Small intestine (tissue), 7 donors: ENCODE data around the gene DNAH8. TPM values are rescaled to one million over a fixed set of nuclear protein-coding genes. Genes with fewer than 3 reads are reported as not detected.

Experiments
- DNase-seq, 2 donors: peaks; one replicate each; pipeline versions ENCODE4 v3.0.0 to v3.0.0-alpha.2; 2013
- FAIRE-seq: peaks from 2 replicates; lab custom pipeline; 2012; peaks lifted over from hg19 to GRCh38; lab: Jason Lieb, UNC
- H3K27ac ChIP-seq, 3 donors: one replicate each; pipeline ENCODE4 v1.5.1; 2013; ENCODE audit warnings: low read length in 2 of 3, mild to moderate bottlenecking in 2 of 3, control low read depth in 1 of 3, inconsistent platforms in 1 of 3, low read depth in 1 of 3, moderate library complexity in 1 of 3
- H3K27me3 ChIP-seq, 3 donors: one replicate each; pipeline ENCODE4 v1.6.1; 2013; ENCODE audit warnings: low read length in 3 of 3, inconsistent platforms in 1 of 3; ENCODE audit not compliant: control insufficient read depth in 3 of 3, insufficient read depth in 3 of 3
- H3K36me3 ChIP-seq, 3 donors: one replicate each; pipeline ENCODE4 v1.6.1; 2013; ENCODE audit warnings: low read length in 3 of 3, inconsistent platforms in 1 of 3, low read depth in 1 of 3, mild to moderate bottlenecking in 1 of 3, moderate library complexity in 1 of 3; ENCODE audit not compliant: control insufficient read depth in 3 of 3, insufficient read depth in 2 of 3
- H3K4me1 ChIP-seq, 3 donors: one replicate each; pipeline ENCODE4 v1.6.1; 2013; ENCODE audit warnings: low read length in 2 of 3, inconsistent platforms in 1 of 3, low read depth in 1 of 3, mild to moderate bottlenecking in 1 of 3, moderate library complexity in 1 of 3; ENCODE audit not compliant: control insufficient read depth in 3 of 3, insufficient read depth in 2 of 3
- H3K4me3 ChIP-seq, 3 donors: one replicate each; pipeline ENCODE4 v1.5.1; 2013; ENCODE audit warnings: low read length in 3 of 3, control low read depth in 1 of 3, inconsistent platforms in 1 of 3, low read depth in 1 of 3, mild to moderate bottlenecking in 1 of 3, moderate library complexity in 1 of 3
- H3K9me3 ChIP-seq, 2 donors: one replicate each; pipeline ENCODE4 v1.6.1; 2013; ENCODE audit warnings: low read depth in 1 of 2, low read length in 1 of 2; ENCODE audit not compliant: control insufficient read depth in 2 of 2, insufficient read depth in 1 of 2
- WGBS, 3 donors: extraction: QIAGEN DNeasy Blood & Tissue Kit; methylation state at CpG; one replicate each; pipeline ENCODE4 v1.1.7; 2013; 5-methylcytosine and 5-hydroxymethylcytosine counted together
- polyA plus RNA-seq, 4 donors: library from polyadenylated mRNA; stranded (reverse) in 3 of 4; unstranded in 1 of 4; fragments of 200-250 nt in 3 of 4; fragments of 120-200 nt in 1 of 4; gene quantifications; one replicate each; pipeline versions ENCODE4 v1.2.1 to v1.2.3, GENCODE V29; 2013
- donor health status: healthy with polysubstance abuse.
- donor health status: control.
- donor health status: control.
- donor health status: Bipolar disorder and iron deficiency.
- donor health status: healthy.

The DNAH8 gene
- polyA plus RNA-seq, 4 donors, result under 0.01 to 0.01 (median 0.01) TPM; not detected in 1

DNA sequence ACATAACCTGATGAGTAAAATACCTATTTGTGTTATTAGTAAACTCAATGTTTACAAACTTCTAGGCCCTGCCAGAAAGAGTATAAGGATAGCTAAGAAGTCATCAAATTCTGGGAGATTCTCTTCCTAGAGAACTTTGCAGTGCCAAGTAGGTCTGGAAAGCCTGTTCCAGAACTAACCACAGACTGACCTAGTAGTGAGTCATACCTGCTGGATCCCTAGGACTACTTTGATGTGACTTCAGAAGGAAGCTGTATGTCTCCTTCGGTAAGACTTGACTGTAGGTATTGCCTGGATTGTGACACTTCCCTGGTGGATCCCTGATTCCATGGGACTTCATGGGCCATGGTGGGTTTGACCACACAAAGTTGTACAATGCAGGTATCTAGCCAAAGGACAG lies 131.7 kb downstream of the DNAH8 start:
- Histone ChIP-seq H3K27ac (no peak overlapping the region), H3K4me1 (no peaks in the 10 kb centered on the region), H3K9me3 (no peaks in the 10 kb centered on the region), H3K4me3 (no peak overlapping the region), H3K27me3 (no peaks in the 10 kb centered on the region), H3K36me3 (no peaks in the 10 kb centered on the region)
- 70 to 92% (median 86%) methylated on average over 1 of the region's 1 CpG for WGBS, 3 donors
- FAIRE-seq (no peak), DNase-seq (no peak)

DNA sequence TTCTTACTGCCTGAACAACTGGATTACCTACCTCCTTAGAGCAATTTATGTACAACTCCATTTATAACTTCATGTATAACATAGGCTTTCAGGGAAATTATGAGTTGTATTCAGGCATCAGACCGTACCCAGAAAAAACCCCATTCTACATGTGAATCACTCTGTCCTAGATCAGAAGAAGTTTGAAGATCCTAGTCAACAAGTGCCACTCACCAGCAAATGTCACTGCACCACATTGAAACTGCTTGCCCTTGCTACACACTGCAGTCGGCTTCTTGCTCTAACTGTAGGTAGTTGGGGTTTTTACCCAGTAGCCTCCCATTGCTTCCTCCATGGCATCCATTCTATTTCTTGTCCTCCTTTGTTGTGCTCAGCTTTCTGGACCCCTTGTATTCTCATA lies 132.4 kb downstream of the DNAH8 start:
- no peak for FAIRE-seq
- Histone ChIP-seq H3K4me1 (no peaks in the 10 kb centered on the region), H3K27me3 (no peaks in the 10 kb centered on the region), H3K36me3 (no peaks in the 10 kb centered on the region), H3K27ac (no peak overlapping the region), H3K4me3 (no peak overlapping the region), H3K9me3 (no peaks in the 10 kb centered on the region)
- DNase-seq, result no peak
- WGBS, 3 donors, result 74 to 85% (median 81%) methylated on average over 2 of the region's 2 CpGs

DNA sequence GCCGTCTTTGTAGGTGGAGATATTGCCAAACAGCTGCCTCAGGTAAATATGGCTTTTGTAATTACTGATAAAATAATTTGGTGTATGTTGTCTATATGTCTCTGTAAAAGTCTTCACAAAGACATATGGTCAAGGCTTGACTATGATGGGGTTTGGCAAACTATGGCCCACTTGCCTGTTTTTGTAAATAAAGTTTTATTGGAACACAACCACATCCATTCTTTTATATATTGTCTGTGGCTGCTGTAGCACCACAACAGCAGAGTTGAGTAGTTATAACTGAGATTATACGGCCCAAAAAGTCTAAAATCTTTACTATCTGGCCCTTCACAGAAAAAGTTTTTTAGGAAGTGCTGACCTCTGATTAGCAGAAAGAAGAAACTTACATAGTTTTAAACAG lies 133.6 kb downstream of the DNAH8 start:
- FAIRE-seq (no peak), DNase-seq (no peak)
- peaks cover 0 to 2% (median 0%) of the 10 kb centered on the region in 3 donors for H3K27me3 ChIP-seq
- H3K4me1 ChIP-seq, result no peaks in the 10 kb centered on the region
- no peaks in the 10 kb centered on the region for H3K9me3 ChIP-seq
- 72 to 89% (median 82%) methylated on average over 2 of the region's 2 CpGs for WGBS, 3 donors
- H3K4me3 ChIP-seq, result no peak overlapping the region
- H3K36me3 ChIP-seq, result no peaks in the 10 kb centered on the region
- H3K27ac ChIP-seq, result no peak overlapping the region

DNA sequence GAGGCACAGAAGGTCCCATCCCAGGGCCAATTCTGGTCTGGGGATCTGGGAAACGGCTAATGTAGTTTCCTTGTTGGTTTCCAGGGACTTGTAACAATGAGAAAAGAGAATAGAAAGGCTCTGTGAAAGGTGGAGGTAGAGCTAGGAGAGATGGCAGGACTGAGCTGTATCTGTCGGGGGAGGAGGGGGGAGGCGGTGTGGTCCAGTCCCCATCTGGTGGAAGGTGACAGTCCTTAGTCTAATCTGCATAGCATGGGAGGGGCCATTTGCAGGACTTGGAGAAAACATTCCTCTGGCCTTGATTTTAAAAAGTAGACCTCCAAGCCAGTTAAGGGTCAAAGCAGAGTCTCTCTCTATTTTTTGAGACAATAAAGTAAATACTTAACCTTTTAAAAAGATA lies 137.1 kb downstream of the DNAH8 start:
- H3K27me3 ChIP-seq, result peaks cover 0 to 2% (median 0%) of the 10 kb centered on the region in 3 donors
- FAIRE-seq (no peak), DNase-seq (no peak)
- no peaks in the 10 kb centered on the region for H3K9me3 ChIP-seq
- no peaks in the 10 kb centered on the region for H3K36me3 ChIP-seq
- H3K4me3 ChIP-seq, result no peak overlapping the region
- 75 to 89% (median 86%) methylated on average over 3 of the region's 3 CpGs for WGBS, 3 donors
- H3K4me1 ChIP-seq, result peaks cover 0 to 2% (median 0%) of the 10 kb centered on the region in 3 donors
- H3K27ac ChIP-seq, result no peak overlapping the region

DNA sequence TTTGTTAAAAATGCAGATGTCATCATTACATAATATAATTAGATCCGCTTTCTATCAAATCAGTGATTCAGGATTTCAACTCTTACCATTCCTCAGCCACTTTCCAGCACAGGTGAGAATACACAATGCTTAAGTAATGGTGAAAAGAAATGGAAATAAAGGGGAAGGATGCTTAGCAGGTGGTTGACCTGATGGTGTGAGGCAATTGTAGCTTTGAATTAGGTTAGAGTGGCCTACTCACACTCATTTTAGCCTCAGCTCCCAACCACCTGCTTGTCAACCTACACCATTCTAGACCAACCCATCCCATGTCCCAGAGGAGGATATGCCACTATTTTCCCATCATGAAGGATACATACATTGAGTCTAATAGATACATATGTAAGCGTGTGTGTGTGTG lies 138.1 kb downstream of the DNAH8 start:
- 91 to 97% (median 94%) methylated on average over 2 of the region's 2 CpGs for WGBS, 3 donors
- Histone ChIP-seq H3K4me1 (peaks cover 0 to 2% (median 0%) of the 10 kb centered on the region in 3 donors), H3K36me3 (no peaks in the 10 kb centered on the region), H3K9me3 (no peaks in the 10 kb centered on the region), H3K4me3 (no peak overlapping the region), H3K27me3 (peaks cover 0 to 2% (median 0%) of the 10 kb centered on the region in 3 donors), H3K27ac (no peak overlapping the region)
- no peak for DNase-seq
- no peak for FAIRE-seq

DNA sequence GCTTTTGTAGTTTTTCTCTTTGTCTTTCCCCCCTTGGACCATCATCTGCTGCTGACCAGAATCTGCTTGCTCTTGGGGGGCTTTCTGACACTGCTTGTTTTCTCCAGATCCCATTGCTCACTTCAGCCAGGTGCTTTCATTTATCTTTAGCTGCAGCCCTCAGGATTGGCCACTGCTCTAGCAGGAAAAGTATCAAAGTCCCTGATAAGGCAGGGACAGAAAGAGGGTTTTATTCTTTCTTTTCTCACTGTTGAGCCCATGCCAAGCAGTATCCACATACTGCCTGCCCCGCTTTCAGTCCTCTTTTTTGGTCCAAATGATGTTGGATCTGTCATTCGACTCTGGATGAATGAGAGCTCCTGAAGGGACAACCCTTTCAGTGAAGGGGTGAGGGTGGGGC lies 141.4 kb downstream of the DNAH8 start:
- Histone ChIP-seq H3K9me3 (no peaks in the 10 kb centered on the region), H3K27ac (no peak overlapping the region), H3K27me3 (peaks cover 0 to 2% (median 0%) of the 10 kb centered on the region in 3 donors), H3K36me3 (no peaks in the 10 kb centered on the region), H3K4me1 (peaks cover 0 to 2% (median 0%) of the 10 kb centered on the region in 3 donors), H3K4me3 (no peak overlapping the region)
- peak; percentile 18 to 51 for DNase-seq
- WGBS, 3 donors, result 22 to 53% (median 26%) methylated on average over 2 of the region's 2 CpGs
- FAIRE-seq, result no peak

DNA sequence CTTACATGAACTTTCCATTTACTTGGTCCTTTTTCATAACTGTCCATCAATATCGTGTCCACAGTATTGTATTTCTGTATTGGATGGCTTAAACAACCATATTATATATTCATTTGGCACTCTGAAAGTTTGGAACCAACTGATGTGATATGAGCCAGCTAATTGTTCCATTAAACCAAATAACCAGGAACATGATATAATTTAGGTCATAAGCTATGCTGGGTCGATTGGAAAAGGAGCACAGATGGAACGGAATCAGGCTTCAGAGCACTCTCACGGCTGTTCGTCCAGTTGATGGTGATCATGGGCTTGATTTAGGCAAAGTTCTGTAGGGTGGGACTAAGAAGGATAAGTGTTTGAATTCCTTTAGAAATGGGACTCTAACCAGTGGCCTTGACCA lies 142.7 kb downstream of the DNAH8 start:
- Histone ChIP-seq H3K9me3 (no peaks in the 10 kb centered on the region), H3K27ac (no peak overlapping the region), H3K4me3 (no peak overlapping the region), H3K4me1 (peaks cover 0 to 2% (median 0%) of the 10 kb centered on the region in 3 donors), H3K27me3 (peaks cover 0 to 2% (median 0%) of the 10 kb centered on the region in 3 donors), H3K36me3 (no peaks in the 10 kb centered on the region)
- 89 to 90% (median 90%) methylated on average over 5 of the region's 5 CpGs for WGBS, 3 donors
- FAIRE-seq (no peak), DNase-seq (no peak)

DNA sequence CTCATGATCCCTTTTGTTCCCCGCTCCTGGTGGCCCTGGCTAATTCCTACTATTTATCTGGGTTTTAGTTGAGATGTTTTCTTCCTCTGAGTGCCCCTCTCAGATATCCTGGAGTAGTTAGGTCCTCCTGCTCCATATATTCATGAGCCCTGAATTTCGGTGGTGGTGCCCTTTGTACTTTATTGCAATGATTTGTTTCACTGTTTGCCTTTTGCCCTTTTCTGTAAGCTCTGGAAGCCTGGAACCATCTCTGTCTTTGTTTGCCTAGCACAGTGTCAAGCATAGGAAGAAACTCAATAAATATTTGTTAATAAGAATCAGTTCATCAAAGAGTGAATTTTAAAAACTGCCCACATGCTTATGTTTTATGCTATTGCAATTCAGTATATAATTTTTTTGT lies 144.9 kb downstream of the DNAH8 start:
- no peaks in the 10 kb centered on the region for H3K27me3 ChIP-seq
- no peaks in the 10 kb centered on the region for H3K9me3 ChIP-seq
- H3K27ac ChIP-seq, result no peak overlapping the region
- peak in 1 of 2 donors; percentile 17 for DNase-seq
- no peaks in the 10 kb centered on the region for H3K36me3 ChIP-seq
- peaks cover 0 to 2% (median 0%) of the 10 kb centered on the region in 3 donors for H3K4me1 ChIP-seq
- 52 to 71% (median 58%) methylated on average over 2 of the region's 2 CpGs for WGBS, 3 donors
- no peak overlapping the region for H3K4me3 ChIP-seq
- FAIRE-seq, result no peak

DNA sequence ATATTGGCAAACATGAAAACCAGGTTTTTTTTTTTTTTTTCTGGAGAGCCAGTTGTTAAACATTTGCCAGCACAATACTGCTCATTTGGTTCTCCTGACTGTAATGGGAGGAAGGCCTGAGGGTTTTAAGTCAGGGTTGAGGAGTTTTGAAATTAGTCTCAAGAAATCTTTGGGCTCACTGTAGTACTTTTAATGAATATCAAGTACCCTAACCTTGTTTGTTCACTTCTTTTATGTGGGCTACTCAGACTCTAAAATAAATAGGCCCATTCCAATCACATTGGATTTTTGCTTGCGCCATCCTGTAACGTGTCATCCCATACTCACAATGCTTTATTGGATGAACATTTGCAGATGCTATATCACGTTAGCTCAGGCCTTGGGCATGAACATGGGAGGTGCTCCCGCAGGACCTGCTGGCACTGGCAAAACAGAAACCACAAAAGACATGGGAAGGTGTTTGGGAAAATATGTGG lies 146.9 kb downstream of the DNAH8 start:
- H3K9me3 ChIP-seq, result no peaks in the 10 kb centered on the region
- H3K4me3 ChIP-seq, result no peak overlapping the region
- no peak for DNase-seq
- H3K4me1 ChIP-seq, result no peaks in the 10 kb centered on the region
- no peak for FAIRE-seq
- no peaks in the 10 kb centered on the region for H3K27me3 ChIP-seq
- H3K36me3 ChIP-seq, result no peaks in the 10 kb centered on the region
- no peak overlapping the region for H3K27ac ChIP-seq
- WGBS, 3 donors, result 92 to 95% (median 94%) methylated on average over 4 of the region's 4 CpGs
